GM18498 (cell line): Measurements from ENCODE around the gene SOX15.
"Not testable (repeated sequence)": the region's sequence is repeated elsewhere in the genome, so short reads cannot be mapped to it uniquely, and the experiment has no call there.

ENCODE experiments used
- ATAC-seq: cut with Tn5 transposase; IDR thresholded peaks from one replicate; pipeline ENCODE4 v1.9.1; 2021; ENCODE audit warnings: mild to moderate bottlenecking, moderate library complexity; ENCODE audit not compliant: unreplicated experiment

SOX15 gene

GRCh38 chr17:7589891-7590691 is at the start of gene SOX15:
SOX15 (minus strand) TSS chr17:7590094; CDS start chr17:7589676, 418 bp downstream.
- no peak for ATAC-seq

DNA sequence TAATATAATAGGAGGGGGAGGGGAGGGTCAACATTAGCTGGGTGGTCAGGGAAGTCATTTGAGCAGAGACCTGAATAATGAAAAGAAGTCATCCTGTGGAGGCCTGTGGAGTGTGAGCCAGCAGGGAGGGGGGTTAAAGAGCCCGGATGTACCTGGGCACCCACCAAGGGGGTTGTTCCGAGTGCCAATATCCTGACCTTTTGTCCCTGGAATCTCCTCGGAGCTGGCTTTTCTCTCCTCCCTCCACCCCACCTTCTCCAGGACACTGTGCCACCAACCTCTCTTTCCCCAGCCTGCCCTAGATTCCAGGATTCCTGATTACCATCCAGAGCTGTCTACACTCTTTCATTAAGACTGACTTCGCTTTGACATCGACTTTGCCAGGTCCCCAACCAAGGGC is 46.3 kb upstream of the SOX15 start:
- no peak for ATAC-seq

GRCh38 chr17:7634384-7634783 is 44.5 kb upstream of the SOX15 start:
- no peak for ATAC-seq

DNA sequence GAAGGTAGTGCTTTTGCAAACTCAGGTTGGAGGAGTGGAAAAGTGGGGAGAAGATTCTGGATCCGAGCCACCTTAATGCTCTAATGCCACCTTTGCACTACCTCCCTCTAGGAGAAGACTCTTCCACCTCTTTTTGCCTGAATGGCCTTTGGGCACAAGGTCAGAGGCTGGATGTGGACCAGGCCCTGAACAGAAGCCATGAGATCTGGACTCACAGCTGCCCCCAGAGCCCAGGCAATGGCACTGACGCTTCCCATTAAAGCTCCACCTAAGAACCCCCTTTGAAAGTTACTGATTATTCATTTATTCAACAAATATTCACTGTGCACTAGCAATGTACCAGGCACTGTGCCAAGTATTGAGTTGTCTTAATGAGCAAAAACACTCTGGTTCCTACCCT is 43.2 kb upstream of the SOX15 start:
- no peak for ATAC-seq

DNA sequence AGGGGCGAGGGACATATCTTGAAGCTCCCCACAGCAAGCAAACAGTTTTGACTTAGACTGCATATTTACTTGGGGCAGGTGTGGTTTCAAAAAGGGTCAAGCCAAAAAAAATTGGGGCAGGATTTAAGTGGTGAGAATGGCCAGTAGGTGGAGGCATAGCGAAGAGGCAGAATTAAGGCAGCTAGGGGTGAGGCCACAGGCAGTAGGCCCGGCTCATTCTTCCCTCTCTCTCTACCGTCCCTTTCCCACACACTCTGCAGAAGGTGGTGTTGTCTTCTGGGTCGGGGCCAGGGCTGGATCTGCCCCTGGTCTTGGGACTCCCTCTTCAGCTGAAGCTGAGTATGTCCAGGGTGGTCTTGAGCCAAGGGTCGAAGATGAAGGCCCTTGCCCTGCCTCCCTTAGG is 42.6 kb upstream of the SOX15 start:
- no peak for ATAC-seq

- no peak for ATAC-seq
Observed at GRCh38 chr17:7631398-7632380, 41.8 kb upstream of the SOX15 start.

GRCh38 chr17:7629939-7630571 is 40.2 kb upstream of the SOX15 start, which contains the start of gene SHBG:
SHBG (plus strand) TSS chr17:7630135; CDS start chr17:7630173, 38 bp downstream.
- no peak for ATAC-seq

- peak; percentile 79 for ATAC-seq
Observed at GRCh38 chr17:7627250-7628121, 37.6 kb upstream of the SOX15 start, which contains the start of gene SAT2. SAT2 (minus strand) TSS chr17:7627821; CDS start chr17:7627635, 186 bp downstream.

GRCh38 chr17:7626956-7627249 is 37.0 kb upstream of the SOX15 start:
- no peak for ATAC-seq

DNA sequence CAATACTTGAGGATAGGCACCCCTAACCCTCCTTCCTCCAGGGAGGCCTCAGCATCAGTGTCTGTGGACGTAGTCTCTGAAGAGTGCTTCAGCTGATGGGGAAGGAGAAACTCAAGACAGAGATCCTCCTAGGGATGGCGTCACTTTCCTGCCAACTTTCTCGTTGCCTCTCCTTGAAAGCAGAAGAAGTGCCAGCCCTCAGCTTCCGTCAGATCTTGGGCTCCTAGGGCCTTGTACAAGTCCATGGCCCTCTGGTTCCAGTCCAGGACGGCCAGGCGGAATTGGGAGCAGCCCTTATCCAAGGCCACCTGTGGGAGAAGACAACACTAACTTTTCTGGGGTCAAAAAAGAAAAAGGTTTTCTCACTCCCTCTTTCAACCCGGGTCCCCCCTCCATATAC is 36.4 kb upstream of the SOX15 start:
- no peak for ATAC-seq

- ATAC-seq, result not testable (repeated sequence)
Observed at GRCh38 chr17:7625749-7626148, 35.9 kb upstream of the SOX15 start.

DNA sequence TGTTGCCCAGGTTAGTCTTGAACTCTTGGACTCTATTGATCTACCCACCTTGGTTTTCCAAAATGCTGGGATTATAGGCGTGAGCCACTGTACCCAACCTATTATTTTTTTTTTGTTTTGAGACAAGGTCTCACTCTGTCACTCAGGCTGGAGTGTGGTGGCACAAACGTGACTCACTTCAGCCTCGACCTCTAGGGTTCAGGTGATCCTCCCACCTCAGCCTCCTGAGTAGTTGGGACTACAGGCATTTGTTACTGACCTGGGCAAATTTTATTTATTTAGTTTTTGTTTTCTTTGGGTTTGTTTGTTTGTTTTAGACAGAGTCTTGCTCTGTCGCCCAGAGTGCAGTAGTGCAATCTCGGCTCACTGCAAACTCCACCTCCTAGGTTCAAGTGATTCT is 33.8 kb upstream of the SOX15 start:
- no peak for ATAC-seq

DNA sequence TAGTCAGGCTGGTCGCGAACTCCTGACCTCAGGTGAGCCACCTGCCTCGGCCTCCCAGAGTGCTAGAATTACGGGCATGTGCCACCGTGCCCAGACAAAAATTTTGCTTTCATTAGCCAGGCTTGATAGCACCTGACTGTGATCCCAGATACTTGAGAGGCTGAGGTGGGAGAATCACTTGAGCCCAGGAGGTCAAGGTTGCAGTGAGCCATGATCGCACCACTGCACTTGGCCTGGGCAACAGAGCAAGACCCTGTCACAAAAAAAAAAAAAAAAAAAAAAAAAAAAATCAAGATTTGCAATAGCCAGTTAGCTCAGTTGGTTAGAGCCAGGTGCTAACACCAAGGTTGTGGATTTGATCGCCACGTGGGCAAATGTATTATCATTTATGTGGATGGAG is 30.9 kb upstream of the SOX15 start:
- ATAC-seq, result no peak

- no peak for ATAC-seq
Observed at GRCh38 chr17:7618608-7619007, 28.7 kb upstream of the SOX15 start.

DNA sequence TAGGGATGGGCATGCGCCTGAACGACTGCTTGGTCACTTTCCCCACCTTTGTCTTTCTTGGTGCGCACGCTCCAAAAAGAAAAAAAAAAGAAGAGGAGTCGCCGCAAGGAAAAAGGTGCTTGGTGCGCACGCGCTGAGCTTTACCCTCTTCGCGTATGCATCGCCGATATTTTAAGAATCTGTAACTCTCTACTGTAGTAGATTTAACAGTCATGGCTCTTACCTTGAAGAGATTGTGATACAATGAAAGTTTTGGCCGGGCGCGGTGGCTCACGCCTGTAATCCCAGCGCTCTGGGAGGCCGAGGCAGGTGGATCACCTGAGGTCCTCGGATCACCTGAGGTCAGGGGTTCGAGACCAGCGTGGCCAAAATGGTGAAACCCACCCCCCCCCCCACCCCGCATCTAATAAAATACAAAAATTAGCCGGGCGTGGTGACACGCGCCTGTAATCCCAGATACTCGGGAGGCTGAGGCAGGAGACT is 25.4 kb upstream of the SOX15 start:
- ATAC-seq, result no peak

GRCh38 chr17:7614425-7615264 is 24.8 kb upstream of the SOX15 start, which contains the start of gene FXR2:
FXR2 (minus strand) TSS chr17:7614897; CDS start chr17:7614532, 365 bp downstream.
- ATAC-seq, result peak; percentile 84

- ATAC-seq, result no peak
Observed at GRCh38 chr17:7613769-7614424, 24.0 kb upstream of the SOX15 start.

DNA sequence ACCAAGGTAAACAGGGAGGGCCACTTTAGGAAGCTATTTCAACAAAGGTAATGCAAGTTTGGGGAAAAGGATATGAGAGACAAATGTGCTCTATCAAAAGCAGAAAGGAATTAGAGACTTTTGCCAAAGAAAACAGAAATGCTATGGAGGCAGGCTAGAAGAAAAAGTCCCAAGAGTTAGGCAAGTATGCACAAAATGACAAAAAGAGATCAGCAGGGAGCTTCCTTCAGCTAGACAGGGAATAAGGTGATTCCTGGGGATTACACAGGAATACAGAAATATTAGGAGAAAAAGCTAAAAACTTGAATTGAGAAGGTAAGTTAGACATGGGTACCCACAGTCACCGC is 22.4 kb upstream of the SOX15 start:
- ATAC-seq, result no peak
